ENCODE measurements around the gene CARM1.
"Not testable (repeated sequence)": the region's sequence is repeated elsewhere in the genome, so short reads cannot be mapped to it uniquely, and the experiment has no call there.

The CARM1 gene

DNA sequence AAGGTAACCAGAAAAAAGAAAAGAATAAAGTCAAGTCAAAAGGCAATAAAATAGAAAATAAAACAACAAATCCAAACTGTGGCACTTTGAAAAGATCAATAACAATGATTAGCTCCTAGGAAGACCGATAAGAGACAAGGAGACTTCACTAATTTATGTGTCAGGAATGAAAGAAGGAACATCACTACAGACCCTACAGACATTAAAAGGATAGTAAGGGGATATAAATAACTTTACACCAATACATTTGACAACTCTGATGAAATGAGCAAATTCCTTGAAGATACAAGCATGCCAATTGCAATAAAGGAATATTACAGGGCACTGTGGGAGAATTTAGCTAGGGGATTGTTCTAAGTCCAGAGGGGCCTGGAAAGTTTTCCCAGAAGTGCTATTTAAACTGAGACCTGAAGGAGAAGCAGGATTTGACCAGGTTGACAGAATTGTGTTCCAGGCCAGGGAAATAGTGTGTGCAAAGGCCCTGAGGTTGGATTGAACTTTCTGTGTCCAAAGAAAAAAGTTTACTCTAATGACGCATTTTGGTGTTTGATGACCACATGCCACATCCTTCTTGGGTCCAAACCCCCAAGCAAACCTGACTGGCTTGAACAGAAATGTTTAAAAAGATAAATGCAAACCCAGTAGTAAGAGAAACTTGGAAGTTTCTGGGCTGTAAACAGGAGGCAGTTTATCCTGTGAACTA is 24.7 kb upstream of the CARM1 start:
- DNase-seq (ENCODE audit: low read depth) = no peak

DNA sequence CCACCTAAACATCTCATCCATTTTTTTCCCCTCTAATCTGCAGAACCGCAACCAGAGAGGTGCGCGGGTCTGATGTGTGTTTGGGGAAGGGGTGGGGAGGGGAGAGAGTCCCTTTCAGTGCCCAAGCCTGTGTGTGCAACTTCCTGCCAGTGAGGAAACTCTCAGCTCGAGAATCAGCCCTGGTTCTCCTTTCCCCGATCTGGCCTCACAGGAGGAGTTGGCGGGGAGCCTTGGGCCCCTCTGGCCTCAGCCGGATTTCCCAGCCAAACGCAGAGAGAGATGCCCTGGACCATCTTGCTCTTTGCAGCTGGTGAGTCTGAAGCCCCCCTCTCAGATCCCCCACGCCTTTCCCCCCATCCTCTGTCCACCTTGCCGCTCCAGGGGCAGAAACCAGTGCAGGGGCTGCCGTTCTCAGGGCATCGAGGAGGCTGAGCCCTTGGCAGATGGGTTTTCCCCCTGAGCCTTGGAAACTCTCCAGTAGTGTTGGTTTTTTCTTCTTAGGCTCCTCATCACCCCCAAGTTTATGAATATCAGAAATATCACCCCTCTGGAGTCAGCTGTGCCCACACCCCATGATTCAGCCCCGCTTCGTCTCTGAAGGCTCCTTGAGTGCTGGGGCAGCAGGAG is 23.0 kb upstream of the CARM1 start, which contains the start of gene C19orf38:
C19orf38 (plus strand) TSS at position 186 of the 627 bp plus-strand sequence; CDS start at position 280, 94 bp downstream.
- no peak for DNase-seq (ENCODE audit: low read depth)

DNA sequence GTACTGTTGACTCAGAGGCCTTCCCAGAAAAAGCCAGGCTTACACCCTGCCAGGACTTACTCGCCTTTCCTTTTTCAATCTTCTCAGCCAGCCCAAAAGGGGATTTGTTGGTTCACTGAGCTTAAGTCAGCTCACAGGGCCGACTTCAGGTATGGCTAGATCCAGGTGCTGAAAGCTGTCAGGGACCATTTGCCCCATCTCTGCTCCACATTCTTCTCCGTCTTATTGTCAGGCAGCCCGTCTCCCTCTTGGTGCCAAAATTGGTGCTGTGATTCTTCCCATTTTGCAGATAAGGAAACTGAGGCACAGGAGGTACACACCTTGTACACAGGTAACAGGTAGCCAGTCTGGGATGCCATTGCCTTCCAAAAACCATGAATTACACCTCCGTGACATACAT is 20.7 kb upstream of the CARM1 start:
- DNase-seq (ENCODE audit: low read depth) = no peak

DNA sequence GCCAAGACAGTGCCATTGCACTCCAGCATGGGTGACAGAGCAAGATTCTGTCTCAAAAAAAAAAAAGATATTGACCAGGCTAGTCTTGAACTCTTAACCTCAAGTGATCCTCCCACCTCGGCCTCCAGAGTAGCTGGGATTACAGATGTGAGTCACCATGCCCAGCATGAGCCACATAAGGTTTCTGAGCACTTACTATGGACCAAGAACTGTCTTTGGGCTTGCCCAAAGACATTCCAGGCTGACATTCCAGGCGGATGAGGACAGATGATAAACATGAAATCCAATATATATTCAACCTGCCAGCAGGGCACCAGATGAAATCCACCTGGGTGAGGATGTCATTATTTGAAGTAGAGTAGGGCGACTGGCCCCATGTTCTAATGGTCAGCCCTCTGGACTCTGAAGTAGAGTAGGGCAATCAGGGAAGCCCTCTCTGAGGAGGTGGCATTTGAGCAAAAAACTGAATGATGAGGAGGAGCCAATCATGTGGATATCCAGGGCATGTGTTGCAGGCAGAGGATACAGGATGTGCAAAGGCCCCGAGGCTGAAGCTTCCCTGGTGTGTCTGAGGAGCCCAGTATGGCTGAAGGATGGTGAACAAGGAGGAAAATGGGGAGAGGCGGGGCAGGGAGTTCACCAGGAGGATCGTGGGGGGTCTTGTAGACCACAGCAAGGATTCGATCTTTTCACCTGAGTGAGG is 19.1 kb upstream of the CARM1 start:
- no peak for DNase-seq (ENCODE audit: low read depth)

DNA sequence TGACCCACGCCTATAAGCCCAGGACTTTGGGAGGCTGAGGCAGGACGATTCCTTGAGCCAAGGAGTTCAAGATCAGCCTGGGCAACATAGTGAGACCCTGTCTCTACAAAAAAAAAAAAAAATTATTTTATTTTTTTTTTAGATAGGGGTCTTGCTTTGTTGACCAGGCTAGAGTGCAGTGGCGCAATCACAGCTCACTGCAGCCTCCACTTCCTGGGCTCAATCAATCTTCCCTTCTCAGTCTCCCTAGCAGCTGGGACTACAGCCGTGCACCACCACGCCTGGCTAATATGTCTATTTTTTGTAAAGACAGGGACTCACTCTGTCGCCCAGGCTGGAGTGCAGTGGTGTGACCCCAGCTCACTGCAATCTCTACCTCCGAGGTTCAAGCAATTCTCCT is 18.4 kb upstream of the CARM1 start:
- no peak for DNase-seq (ENCODE audit: low read depth)

DNA sequence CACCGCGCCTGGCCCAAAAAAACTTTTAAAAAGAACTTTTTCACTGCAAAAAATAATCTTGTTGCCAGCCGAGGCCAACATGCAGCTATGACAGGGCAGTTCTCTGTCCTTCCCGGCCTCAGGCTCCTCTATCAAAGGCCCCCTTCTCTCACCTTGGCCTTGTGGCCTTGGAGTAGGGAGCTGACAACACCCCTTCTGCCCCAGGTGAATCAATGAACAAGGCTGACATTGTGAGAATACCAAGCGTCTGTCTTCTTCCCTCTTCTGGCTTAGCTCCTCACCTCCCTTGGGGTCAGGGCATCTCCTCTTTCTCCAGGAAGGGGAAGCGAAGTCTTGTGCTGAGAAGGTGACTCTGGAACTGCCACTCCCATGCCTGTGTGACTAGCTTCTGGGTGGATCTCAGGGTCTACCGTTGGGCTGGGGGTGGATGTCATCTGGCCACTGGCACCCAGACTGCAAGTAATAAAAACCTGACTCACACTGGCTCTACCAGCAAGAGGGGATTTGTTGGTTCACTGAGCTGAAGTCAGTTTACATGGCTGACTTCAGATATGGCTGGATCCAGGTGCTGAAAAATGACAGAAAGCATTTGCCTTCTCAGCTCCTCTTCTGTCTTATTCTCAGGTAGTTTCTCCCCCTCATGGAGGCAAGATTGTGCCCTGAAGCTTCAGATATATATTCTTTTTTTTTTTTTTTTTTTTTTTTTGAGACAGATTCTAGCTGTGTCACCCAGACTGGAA is 16.8 kb upstream of the CARM1 start:
- DNase-seq (ENCODE audit: low read depth) = no peak

DNA sequence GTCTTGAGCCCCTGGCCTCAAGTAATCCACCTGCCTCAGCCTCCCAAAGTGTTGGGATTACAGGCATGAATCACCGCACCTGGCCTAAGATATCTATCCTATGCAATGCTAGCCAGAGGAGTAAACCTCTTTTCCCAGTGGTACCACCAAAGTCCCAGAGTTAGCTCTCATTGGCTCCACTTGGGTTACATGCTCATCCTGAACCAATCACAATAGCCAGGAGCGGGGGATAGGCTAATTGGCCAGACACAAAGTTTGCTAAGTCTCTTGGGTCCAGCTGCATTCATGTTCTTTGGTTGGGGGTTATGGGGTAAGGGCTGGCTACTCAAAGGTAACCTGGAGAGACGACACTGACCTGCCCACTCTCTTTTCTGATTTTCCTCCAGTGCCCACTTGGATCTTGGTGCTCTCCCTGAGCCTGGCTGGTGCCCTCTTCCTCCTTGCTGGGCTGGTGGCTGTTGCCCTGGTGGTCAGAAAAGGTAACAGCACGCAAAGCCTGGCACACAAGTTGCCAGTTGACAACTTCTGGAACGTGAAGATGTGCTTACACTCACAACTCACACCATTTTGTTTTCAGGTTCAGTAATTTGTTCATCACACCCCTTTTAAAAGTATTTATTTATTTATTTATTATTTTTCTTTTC is 15.4 kb upstream of the CARM1 start:
- no peak for DNase-seq (ENCODE audit: low read depth)

DNA sequence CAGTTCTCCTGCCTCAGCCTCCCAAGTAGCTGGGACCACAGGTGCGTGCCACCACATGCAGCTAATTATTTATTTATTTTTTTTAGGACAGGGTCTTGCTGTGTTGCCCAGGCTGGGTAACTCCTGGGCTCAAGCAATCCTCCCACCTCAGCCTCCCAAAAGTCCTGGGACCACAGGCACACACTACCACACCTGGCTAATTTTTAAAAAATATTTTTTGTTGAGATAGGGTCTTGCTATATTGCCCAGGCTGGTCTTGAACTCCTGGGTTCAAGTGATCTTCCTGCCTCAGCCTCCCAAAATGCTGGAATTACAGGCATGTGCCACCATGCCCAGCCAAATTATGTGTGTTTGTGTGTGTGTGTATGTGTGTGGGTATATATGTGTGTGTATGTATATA is 14.5 kb upstream of the CARM1 start:
- DNase-seq (ENCODE audit: low read depth) = not testable (repeated sequence)

DNA sequence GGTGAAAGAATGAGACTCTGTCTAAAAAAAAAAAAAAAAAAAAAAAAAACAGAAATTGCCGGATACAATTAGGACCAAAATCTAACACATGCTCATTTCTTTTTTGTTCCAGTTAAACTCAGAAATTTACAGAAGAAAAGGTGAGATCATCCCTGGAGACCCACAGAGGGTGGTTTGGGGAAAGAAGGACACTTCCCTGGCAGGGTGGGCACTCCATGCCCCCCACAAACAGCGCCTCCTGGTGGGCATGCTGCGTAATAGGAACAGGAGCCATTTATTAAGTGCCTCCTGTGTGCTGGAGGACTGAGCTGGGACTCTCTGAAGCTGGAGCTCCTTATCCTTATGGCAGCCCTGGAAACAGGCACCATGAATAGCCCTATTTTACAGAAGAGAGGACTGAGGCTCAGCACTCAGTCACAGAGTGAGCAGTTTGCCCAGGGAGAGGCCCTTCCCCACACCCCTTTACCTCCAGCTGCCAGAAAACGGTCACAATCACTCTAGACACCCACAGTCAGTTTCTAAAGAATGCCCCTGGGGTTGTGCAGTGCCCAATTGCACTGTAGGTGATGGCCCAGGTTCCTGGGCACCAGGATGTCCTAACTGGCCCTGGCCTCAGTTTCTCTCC is 13.0 kb upstream of the CARM1 start:
- DNase-seq (ENCODE audit: low read depth) = no peak

DNA sequence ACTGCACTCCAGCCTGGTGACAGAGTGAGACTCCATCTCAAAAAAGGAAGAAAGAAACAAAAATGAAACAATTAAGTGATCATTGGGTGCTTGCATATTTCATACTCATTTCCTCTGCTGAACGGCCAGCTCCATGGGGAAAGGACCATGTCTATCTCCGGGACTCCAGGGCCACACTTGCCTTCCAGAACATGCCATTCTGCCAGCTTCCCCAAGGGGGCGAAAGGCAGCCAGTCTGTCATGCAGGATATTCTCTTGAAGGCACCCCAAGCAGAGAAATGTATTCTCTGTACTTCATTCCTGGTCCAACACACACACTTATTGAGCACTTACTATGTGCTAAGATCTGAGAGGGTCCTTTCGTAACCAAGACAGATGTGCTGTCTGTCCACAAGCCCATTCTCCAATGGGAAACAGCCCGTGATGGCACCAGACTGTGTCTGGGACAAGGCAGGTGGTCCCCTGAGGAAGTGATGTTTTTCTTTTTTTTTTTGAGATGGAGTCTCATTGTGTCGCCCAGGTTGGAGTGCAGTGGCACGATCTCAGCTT is 10.2 kb upstream of the CARM1 start:
- no peak for DNase-seq (ENCODE audit: low read depth)

DNA sequence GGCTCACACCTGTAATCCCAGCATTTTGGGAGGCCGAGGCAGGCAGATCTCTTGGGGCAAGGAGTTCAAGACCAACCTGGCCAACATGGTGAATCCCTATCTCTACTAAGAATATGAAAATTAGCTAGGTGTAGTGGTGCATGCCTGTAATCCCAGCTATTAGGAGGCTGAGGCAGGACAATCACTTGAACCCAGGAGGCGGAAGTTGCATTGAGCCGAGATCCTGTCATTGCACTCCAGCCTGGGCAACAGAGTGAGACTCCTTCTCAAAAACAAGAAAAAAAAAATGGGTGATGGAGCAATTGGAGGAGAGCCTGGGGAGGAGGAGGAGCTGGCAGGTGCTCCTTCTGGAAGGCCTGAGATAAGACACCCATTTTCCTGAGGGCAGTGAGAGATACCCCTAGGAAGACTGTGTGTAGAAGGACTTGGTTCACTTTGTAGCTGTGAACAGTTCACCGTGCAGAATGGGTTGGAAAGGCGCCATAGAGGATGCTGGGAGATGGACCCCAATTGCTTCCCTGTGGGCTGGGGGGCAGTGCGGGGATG is 8.7 kb upstream of the CARM1 start:
- no peak for DNase-seq (ENCODE audit: low read depth)

DNA sequence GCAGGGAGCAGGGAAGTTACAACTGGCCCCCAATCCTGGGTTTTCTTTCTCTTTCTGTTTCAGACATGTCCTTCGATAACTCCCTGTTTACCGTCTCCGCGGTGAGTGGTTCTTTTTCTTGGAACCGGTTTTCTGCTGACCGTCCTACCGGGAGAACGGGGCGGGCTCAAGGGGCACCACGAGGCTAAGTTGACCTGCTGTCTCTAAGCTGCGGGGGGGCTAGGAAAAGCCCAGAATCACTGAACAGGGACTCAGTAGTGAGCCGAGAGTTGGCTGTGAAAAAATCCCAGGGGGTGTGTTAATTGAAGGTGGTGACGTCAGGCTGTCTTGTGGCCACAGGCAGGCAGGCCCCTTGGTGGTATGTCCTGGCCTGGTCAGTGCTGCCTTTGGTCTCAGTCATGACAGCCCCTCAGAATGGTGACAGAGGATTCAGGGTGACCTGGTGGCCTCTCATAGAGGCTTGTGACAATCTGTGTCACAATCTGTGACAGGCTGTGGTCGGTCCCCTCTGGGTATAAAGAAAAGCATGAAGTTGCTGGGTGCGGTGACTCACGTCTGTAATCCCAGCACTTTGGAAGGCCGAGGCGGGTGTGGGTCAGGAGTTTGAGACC is 8.1 kb upstream of the CARM1 start:
- DNase-seq (ENCODE audit: low read depth) = no peak

DNA sequence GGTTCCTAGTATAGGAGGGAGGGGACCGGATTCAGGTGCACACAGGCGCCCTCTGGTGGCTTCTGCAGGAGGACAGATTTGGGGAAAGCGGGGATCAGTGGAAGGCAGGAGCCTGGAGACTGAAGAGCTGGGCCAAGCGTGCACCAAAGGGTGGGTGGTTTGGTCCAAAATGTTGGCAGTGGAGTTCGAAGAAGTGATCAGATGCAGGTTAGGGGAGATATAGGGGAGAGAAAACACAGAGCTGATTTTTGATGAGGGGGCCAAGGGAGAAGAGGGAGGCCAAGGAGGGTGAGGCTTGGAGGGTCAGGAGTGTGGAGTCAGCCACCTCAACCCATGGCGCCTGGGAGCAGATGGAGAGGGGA is 6.8 kb upstream of the CARM1 start:
- DNase-seq (ENCODE audit: low read depth) = no peak

DNA sequence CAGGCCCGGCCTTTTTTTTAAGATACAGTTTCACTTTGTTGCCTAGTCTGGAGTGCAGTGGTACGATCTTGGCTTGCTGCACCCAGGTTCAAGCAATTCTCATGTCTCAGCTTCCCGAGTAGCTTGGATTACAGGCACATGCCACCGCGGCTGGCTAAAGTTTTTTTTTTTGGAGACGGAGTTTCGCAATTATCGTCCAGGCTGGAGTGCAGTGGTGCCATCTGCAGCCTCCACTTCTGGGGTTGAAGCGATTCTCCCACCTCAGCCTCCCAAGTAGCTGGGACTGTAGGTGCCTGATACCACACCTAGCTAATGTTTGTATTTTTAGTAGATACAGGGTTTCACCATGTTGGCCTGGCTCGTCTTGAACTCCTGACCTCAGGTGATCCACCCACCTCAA is 4.9 kb upstream of the CARM1 start:
- DNase-seq (ENCODE audit: low read depth) = no peak

DNA sequence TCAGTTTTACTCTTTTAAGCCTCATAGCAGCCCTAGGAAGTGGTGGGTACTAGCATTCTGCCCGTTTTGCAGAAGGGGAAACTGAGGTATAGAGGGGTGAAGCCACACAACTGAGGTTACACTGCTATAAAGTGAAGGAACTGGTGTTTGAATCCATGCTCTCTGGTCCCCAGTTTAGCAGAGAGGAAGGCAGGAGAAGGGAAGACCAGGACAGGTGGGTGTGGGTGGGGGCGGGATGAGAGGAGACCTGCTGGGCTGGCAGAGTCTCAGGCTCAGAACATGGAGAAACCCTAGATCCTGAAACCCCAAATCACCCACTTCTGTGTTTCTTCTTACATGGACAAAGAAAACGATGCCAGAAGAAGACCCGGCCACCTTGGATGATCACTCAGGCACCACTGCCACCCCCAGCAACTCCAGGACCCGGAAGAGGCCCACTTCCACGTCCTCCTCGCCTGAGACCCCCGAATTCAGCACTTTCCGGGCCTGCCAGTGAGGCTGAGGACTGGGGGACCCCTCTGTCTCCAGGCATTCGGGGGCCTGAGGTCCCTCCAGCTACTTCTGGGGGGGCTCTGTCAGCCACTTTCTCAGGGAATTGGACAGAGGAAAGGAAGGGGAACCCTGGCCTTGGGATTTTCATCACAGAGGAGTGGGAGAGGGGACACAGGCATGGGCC is 2.3 kb upstream of the CARM1 start:
- DNase-seq (ENCODE audit: low read depth) = no peak

DNA sequence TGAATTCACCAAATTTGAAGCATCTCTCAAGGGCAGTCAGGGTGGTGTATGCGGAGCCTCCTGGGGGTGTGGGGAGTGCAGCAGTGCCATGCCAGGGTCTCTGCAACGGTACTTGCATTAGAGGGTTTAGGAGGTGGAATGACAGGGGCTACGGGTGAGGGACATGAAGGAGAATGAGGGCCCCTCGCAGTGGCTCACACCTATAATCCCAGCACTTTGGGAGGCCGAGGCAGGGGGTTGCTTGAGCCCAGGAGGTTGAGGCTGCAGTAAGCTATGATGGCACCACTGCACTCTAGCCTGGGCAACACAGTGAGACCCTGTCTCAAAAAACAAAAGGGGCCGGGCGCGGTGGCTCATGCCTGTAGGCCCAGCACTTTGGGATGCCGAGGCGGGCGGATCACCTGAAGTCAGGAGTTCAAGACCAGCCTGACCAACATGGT is 1.5 kb upstream of the CARM1 start:
- not testable (repeated sequence) for DNase-seq (ENCODE audit: low read depth)

DNA sequence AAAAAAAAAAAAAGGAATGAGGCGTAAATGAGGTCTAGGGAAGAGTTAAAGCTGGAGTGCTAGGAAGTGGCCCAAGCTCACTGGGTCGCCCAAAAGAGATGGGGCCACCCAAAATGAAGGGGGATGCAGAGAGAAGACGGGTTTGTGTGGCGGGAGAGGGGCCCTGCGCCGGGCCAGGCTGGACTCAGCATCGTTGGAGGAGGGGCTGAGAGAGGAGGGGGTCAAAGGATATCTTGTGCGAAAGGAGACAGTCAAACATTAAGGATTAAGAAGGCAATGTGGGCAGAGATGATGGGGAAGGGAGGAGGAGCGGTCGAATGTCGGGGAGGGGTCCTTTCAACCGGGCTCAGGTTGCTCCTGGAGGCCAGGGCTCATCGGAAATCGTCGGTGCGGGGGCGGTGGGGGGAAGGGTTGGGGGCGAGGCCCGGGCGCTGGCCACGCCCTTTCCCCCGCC is 825 bp upstream of the CARM1 start:
- DNase-seq (ENCODE audit: low read depth) = no peak

DNA sequence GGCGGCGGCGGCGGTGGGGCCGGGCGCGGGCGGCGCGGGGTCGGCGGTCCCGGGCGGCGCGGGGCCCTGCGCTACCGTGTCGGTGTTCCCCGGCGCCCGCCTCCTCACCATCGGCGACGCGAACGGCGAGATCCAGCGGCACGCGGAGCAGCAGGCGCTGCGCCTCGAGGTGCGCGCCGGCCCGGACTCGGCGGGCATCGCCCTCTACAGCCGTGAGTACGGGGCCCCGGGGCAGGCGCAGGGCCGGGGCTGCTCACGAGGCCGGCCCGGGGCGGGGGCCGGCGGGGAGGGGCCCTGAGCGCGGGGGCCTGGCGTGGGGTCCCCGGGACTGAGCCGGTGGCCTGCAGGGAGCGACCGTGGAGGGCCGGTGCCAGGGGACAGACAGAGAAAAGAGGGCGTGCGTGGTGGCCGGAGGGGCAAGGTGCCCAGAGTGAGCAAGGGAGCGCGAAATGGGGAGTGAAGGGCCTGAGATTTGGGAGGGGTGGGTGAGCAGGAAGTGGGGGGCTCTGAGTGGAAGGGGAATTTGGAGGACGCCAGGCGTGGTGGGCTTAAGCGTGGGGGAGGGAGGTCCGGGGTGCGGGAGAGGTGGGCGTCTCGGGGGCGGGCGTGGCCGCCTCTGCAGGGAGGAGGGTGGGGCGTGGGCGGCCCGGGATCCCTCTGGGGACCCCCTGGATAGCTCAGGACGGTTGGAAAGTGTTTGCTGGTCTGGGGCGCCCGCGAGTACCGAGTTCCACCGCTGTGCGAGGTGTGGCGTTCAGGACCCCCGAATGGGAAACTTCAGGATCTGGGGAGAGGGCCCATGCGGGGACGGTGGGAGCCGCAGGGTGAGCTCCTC is 575 bp downstream of the CARM1 start:
- DNase-seq (ENCODE audit: low read depth) = no peak

DNA sequence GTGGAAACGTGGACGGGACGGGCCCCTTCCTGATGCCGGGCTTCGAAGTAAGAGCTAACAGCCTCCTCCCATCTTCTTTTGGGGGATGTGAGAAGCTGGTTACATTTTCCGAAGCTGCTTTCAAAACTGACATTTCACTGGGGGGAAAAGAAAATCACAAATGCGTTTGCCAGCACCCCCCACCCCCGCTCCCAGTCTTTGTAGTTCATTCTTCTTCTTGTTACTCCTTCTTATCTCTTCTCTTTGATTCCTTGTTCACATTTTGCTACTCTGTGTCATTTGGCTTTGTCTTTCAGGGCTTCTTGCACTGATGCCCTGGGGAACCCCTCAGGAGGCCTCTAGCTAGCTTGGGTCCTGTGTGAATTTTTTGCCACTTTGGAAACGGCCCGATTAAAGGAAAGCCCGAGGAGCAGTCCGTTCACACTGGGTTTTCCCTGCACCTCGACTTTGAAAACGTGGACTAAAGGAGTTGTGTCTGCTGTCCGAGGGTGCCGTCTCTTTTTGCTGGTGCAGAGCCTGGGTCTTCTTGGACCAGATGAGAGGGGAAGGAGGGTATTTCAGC is 1.3 kb downstream of the CARM1 start:
- DNase-seq (ENCODE audit: low read depth) = no peak

All from CMK (cell line).